AG04450 (cell line): ENCODE data around the gene AK1. TPM values are rescaled to one million over a fixed set of nuclear protein-coding genes. Genes with fewer than 3 reads are reported as not detected.

Source experiments
- CTCF ChIA-PET: fragments of 300-600, 350-600 bp; formaldehyde crosslinking; extraction: SDS; loops from one replicate; lab custom pipeline; 2022; ENCODE audit warnings: antibody characterized with exemption, inconsistent platforms; lab: Charles Lee
- POLR2A ChIA-PET: fragments of 350-600 bp; formaldehyde crosslinking; extraction: SDS; loops from one replicate; lab custom pipeline; 2021; ENCODE audit warnings: antibody characterized with exemption, inconsistent platforms; lab: Yijun Ruan, JAX
- DNase-seq: peaks from one replicate; pipeline ENCODE4 v3.0.0-alpha.2; 2011; ENCODE audit warnings: low read depth, low spot score
- H3K27ac ChIP-seq: one replicate; pipeline ENCODE4 v1.5.1; 2012; ENCODE audit warnings: low read depth, low read length, control low read depth
- H3K27me3 ChIP-seq: one replicate; pipeline ENCODE4 v1.6.0; 2012; ENCODE audit warnings: low read length; ENCODE audit not compliant: control insufficient read depth, insufficient read depth
- H3K4me3 ChIP-seq: 2 replicates; pipeline ENCODE4 v1.5.1; 2011; ENCODE audit warnings: mild to moderate bottlenecking, low read depth, low read length, control low read depth
- H3K9me3 ChIP-seq: 2 replicates; pipeline ENCODE4 v1.5.1; 2012; ENCODE audit warnings: low read length; ENCODE audit not compliant: control insufficient read depth, insufficient read depth
- polyA plus RNA-seq: library from polyadenylated mRNA; depleted of rRNA; stranded (reverse); fragments of >200 nt; gene quantifications from 2 replicates; pipeline ENCODE4 v1.2.3, GENCODE V29; 2011
- TF ChIP-seq, protein P1 (sequence below): IDR thresholded peaks from 2 replicates; pipeline ENCODE4 v1.5.1; 2011; ENCODE audit warnings: low read depth, low read length, control low read depth, inconsistent platforms

AK1 gene
- polyA plus RNA-seq, 1 experiment: 75.9 TPM

DNA sequence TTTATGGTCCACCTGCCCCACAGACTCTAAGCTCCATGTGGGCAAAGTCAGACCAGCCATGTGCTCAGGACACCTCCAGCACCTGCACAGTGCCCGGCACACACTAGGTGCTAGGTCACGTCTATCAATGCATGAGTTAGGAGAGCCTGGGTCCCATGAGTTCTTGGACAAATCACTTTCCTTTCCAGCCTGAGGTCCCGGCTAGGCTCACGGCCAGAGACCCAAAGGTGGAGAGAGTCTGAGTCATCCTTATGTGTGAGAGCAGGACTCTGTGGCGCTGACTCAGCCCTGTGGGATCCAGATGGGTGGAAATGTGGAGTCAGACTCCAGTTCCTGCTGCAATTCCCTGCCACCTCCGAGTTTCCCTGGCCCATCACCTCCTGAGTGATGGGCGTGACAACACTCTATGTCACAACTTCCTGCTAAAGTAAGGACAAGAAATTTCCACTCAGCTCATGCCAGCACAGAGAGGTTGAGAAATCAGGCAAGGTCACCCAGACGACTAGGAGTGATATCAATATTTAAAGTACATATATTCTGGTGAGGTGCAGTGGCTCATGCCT, 41.9 kb upstream of the AK1 start:
- H3K27ac ChIP-seq: peak overlapping the region; percentile 87
- peak; percentile 88 for DNase-seq
- H3K4me3 ChIP-seq: no peak overlapping the region
- H3K9me3 ChIP-seq: no peaks in the 10 kb centered on the region; the same call in 1 of the 2 replicates
- CTCF ChIA-PET: interaction anchor here (0.6 to 5.0 kb wide), 6 partner anchors 9 to 330 kb away, joined by 3 to 46 read pairs (median 5); partner anchors contain the start of gene TOR2A
- POLR2A ChIA-PET: interaction anchor here (0.5 to 1.1 kb wide), 4 partner anchors 21 to 357 kb away, joined by 3 to 5 read pairs (median 4); no protein-coding TSS in a partner anchor
- TF ChIP-seq, protein P1, sequence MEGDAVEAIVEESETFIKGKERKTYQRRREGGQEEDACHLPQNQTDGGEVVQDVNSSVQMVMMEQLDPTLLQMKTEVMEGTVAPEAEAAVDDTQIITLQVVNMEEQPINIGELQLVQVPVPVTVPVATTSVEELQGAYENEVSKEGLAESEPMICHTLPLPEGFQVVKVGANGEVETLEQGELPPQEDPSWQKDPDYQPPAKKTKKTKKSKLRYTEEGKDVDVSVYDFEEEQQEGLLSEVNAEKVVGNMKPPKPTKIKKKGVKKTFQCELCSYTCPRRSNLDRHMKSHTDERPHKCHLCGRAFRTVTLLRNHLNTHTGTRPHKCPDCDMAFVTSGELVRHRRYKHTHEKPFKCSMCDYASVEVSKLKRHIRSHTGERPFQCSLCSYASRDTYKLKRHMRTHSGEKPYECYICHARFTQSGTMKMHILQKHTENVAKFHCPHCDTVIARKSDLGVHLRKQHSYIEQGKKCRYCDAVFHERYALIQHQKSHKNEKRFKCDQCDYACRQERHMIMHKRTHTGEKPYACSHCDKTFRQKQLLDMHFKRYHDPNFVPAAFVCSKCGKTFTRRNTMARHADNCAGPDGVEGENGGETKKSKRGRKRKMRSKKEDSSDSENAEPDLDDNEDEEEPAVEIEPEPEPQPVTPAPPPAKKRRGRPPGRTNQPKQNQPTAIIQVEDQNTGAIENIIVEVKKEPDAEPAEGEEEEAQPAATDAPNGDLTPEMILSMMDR: no peak
- H3K27me3 ChIP-seq: no peaks in the 10 kb centered on the region

GRCh38 chr9:127918183-127919107, 41.0 kb upstream of the AK1 start:
- no peak overlapping the region for H3K4me3 ChIP-seq
- no peak for DNase-seq
- no peaks in the 10 kb centered on the region; the same call in 1 of the 2 replicates for H3K9me3 ChIP-seq
- no peaks in the 10 kb centered on the region for H3K27me3 ChIP-seq
- CTCF ChIA-PET: interaction anchor here (0.6 to 5.0 kb wide), 3 partner anchors 21 to 183 kb away, joined by 5 to 46 read pairs (median 6); partner anchors contain the start of gene TOR2A
- POLR2A ChIA-PET: interaction anchor here (0.7 to 1.1 kb wide), 2 partner anchors 20 kb away, joined by 4 to 5 read pairs; no protein-coding TSS in a partner anchor
- TF ChIP-seq, protein P1: no peak
- H3K27ac ChIP-seq: peak overlapping the region; percentile 87

DNA sequence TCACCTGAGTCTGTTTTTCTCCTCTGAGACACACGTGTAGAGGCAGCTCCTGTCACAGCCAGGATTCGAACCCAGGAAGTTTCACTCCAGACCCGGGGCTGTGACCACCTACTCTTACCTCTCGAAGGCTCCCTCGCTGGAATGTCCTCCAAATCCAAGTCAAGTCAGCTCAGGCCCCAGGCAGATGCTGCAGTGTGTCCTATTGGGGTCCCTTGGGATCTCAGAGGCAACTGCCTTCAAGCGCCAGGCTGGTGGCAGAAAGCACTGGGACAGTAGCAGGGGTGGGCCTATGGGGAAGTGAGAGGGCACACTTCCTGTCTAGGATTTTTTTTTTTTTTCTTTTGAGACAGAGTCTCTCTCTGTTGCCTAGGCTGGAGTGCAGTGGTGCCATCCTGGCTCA, 40.1 kb upstream of the AK1 start:
- POLR2A ChIA-PET: interaction anchor here (0.6 to 1.8 kb wide), 3 partner anchors 18 to 33 kb away, joined by 3 to 18 read pairs (median 5); partner anchors contain the start of gene ST6GALNAC6
- Histone ChIP-seq H3K9me3 (no peaks in the 10 kb centered on the region; the same call in 1 of the 2 replicates), H3K27me3 (no peaks in the 10 kb centered on the region), H3K4me3 (no peak overlapping the region), H3K27ac (no peak overlapping the region)
- TF ChIP-seq, protein P1: no peak
- DNase-seq: no peak
- CTCF ChIA-PET: no interaction called here

DNA sequence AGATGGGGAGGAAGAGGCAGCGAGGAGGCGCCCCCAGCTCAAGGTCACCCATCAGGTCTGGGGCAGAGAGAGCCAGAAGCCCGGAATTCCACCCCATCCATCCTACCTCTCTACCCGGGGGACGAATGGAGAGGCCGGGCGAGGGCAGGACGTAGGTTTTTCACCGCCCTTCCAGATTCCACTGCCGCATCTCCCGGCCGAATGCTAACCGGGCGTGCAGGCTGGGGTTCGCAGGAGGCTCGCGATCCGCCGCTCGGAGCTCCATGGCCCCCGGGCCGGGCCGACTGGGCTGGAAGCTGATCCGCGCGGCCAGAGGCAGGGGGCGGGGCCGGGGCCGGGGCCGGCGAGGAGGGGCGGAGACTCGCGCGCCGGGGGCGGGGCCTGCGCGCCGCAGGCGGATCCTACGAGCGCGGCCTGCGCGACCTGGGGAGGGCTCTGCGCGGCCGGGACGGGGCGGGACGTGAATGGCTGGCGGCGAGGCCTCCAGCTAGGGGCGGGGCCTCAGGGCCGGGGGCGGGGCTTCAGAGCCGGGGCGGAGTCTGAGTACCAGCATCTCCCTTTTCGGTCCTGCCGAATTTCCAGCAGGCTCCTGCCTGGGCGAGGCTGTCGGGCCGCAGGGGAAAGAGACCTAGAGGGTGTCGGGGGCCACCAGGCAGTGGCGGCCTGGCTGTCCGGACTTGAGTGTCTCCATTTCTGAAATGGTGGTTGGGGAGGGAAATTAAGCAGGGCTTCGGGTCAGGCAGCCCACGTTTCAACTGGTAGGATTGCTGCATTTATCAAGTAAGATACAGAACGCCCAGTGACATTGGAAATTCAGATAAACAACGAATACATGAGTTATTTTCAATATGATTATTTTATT, 39.5 kb upstream of the AK1 start, which contains the start of gene ST6GALNAC4:
Gene ST6GALNAC4 (minus strand): TSS at position 322 of the 862 bp plus-strand sequence. CDS start 622 bp downstream, outside the sequence.
- ChIA-PET CTCF (interaction anchor here (1.2 to 1.5 kb wide), 2 partner anchors 132 to 182 kb away, joined by 3 to 5 read pairs; partner anchors contain the start of gene TOR2A), POLR2A (interaction anchor here (0.6 to 1.8 kb wide), 8 partner anchors 18 to 355 kb away, joined by 3 to 18 read pairs (median 3); partner anchors contain the start of genes ST6GALNAC6 and TOR2A)
- H3K27me3 ChIP-seq: no peaks in the 10 kb centered on the region
- peak within 1 kb of the TSS; percentile 21 for H3K27ac ChIP-seq
- TF ChIP-seq, protein P1: no peak
- no peaks in the 10 kb centered on the region; the same call in 1 of the 2 replicates for H3K9me3 ChIP-seq
- peak within 1 kb of the TSS; percentile 80 for H3K4me3 ChIP-seq
- DNase-seq: peak; percentile 70
